Vagina (tissue), 2 donors: ENCODE results near the gene RANBP3.

Experiments
- CTCF ChIP-seq, 3 experiments: fragments of 450-650 bp in 2 of 3; fragments of 200-600 bp in 1 of 3; sonication (generic) in 1 of 3; IDR thresholded peaks; one replicate each; pipeline ENCODE4 v1.5.1; 2017 to 2019; ENCODE audit warnings: antibody characterized with exemption in 3 of 3, mild to moderate bottlenecking in 2 of 3, moderate library complexity in 2 of 3
- POLR2A ChIP-seq, 2 donors: fragments of 450-650 bp; IDR thresholded peaks; one replicate each; pipeline ENCODE4 v1.6.1; 2017; ENCODE audit warnings: antibody characterized with exemption in 2 of 2, mild to moderate bottlenecking in 2 of 2, moderate library complexity in 2 of 2
- POLR2AphosphoS5 ChIP-seq, 2 donors: sonication (generic); formaldehyde crosslinking; IDR thresholded peaks; one replicate each; pipeline ENCODE4 v1.9.0; 2017; ENCODE audit warnings: antibody characterized with exemption in 2 of 2, mild to moderate bottlenecking in 2 of 2, low read depth in 1 of 2; ENCODE audit not compliant: insufficient read depth in 1 of 2

- no peak for TF ChIP-seq CTCF (IDR thresholded peaks at IDR 0.05)
- no peak for TF ChIP-seq POLR2AphosphoS5 (IDR thresholded peaks at IDR 0.05; ENCODE audit: insufficient read depth in 1 of 2, low read depth in 1 of 2)
- TF ChIP-seq POLR2A (IDR thresholded peaks at IDR 0.05) = no peak
Observed at GRCh38 chr19:5893907-5894703, 83.8 kb downstream of the RANBP3 start.
